Spinal cord (tissue), 10 donors: ENCODE data around the gene NOTCH3. TPM values are rescaled to one million over a fixed set of nuclear protein-coding genes. Genes with fewer than 3 reads are reported as not detected.
A peak's percentile ranks its signal among the peaks of the same experiment; 100 is the strongest.

Source experiments
- DNase-seq, 6 donors: peaks; one replicate each; pipeline versions ENCODE4 v3.0.0 to v3.0.0-alpha.2; 2013 to 2015; ENCODE audit warnings: low spot score in 6 of 6, low read depth in 4 of 6
- H3K27ac ChIP-seq: one replicate; pipeline ENCODE4 v1.5.1; 2013; ENCODE audit warnings: low read depth, low read length, control low read depth
- H3K27me3 ChIP-seq: one replicate; pipeline ENCODE4 v1.6.1; 2013; ENCODE audit warnings: low read length; ENCODE audit not compliant: control insufficient read depth, insufficient read depth
- H3K36me3 ChIP-seq: one replicate; pipeline ENCODE4 v1.6.1; 2013; ENCODE audit warnings: low read length; ENCODE audit not compliant: control insufficient read depth, insufficient read depth
- H3K4me1 ChIP-seq: one replicate; pipeline ENCODE4 v1.6.1; 2013; ENCODE audit warnings: low read length; ENCODE audit not compliant: control insufficient read depth, insufficient read depth
- H3K4me3 ChIP-seq: one replicate; pipeline ENCODE4 v1.5.1; 2013; ENCODE audit warnings: low read depth, low read length, control low read depth
- H3K9me3 ChIP-seq: one replicate; pipeline ENCODE4 v1.6.1; 2013; ENCODE audit warnings: low read length; ENCODE audit not compliant: control insufficient read depth, insufficient read depth
- WGBS: methylation state at CpG from one replicate; pipeline ENCODE4 v1.1.5; 2013; ENCODE audit warnings: missing lambda C conversion rate; ENCODE audit not compliant: insufficient coverage; 5-methylcytosine and 5-hydroxymethylcytosine counted together
- polyA plus RNA-seq, 2 donors: library from polyadenylated mRNA; unstranded; fragments of 120-200 nt; gene quantifications; one replicate each; pipeline ENCODE4 v1.2.1, GENCODE V29; 2013; ENCODE audit not compliant: insufficient read length in 2 of 2
- total RNA-seq, 2 donors: library from RNA; depleted of rRNA in 1 of 2; stranded (reverse); fragments of 120-200 nt in 1 of 2; fragments of >200 nt in 1 of 2; gene quantifications; one replicate each; pipeline versions ENCODE4 v1.2.3 to v1.2.4, GENCODE V29; 2013 to 2014
- donor health status: healthy.

Gene NOTCH3
- total and polyA plus RNA-seq, 4 donors = 34.9 to 76.3 (median 56.4) TPM

DNA sequence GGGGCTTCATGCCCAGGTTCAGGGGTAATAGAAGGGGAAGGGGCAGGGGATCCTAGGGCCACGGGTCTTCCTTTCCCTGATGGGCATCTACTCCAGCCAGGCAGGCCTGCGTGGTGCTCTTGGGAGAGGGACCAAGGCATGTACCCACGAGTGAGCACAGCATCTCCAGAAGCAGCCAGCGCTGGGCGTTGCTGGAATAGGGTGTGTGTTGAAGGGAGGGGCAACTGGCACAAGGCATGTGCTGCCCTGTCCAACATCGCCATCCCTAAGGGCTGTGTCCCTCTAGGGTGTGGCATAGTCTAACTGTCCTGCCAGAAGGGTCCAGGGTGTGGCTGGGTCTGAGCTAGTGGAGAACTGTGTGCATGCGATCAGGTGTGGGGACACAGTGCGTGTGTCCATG lies 2.9 kb downstream of the NOTCH3 start:
- Histone ChIP-seq H3K27me3 (peaks cover 4% of the 10 kb centered on the region), H3K27ac (peak overlapping the region; percentile 11), H3K36me3 (peaks cover 16% of the 10 kb centered on the region), H3K9me3 (no peaks in the 10 kb centered on the region), H3K4me1 (peaks cover 47% of the 10 kb centered on the region), H3K4me3 (no peak overlapping the region)
- DNase-seq = no peak
- WGBS = 53% methylated on average over 7 of the region's 8 CpGs

DNA sequence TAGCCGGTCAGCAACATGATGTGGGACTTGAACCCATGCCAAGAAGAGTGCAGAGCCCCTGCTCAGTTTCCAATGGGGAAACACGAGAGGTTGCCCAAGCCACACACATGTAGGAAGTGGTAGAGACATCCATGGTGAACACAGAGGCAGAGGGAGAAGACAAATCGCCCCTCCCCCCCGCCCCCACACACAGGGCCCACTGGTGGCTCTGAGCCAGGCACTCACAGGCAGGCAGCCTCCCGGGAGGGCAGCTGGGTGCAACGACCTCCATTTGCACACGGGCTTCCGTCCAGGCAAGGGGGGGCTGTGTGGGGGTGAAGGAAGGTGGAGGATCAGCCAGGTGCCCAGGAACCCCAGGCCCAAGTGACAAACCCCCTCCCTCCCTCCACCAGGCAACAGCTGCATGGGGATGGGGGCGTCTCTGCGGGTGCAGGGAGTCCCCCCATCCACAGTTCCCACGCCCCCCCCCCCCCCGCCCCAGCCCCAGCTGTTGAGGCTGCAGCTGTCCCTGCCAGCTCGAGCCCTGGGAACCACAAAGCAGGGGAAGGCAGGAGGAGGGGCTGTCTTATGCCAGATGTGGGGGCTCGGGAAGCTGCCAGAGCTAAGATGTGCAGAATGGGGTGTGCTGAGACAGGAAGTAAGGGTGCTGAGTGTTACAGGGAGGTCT lies 3.4 kb downstream of the NOTCH3 start:
- WGBS = 31% methylated on average over 3 of the region's 14 CpGs
- H3K4me3 ChIP-seq = no peak overlapping the region
- peaks cover 4% of the 10 kb centered on the region for H3K27me3 ChIP-seq
- peaks cover 20% of the 10 kb centered on the region for H3K36me3 ChIP-seq
- no peaks in the 10 kb centered on the region for H3K9me3 ChIP-seq
- H3K27ac ChIP-seq = peak overlapping the region; percentile 25
- peak in 2 of 6 donors; percentile 57 to 70 for DNase-seq
- H3K4me1 ChIP-seq = peaks cover 47% of the 10 kb centered on the region

DNA sequence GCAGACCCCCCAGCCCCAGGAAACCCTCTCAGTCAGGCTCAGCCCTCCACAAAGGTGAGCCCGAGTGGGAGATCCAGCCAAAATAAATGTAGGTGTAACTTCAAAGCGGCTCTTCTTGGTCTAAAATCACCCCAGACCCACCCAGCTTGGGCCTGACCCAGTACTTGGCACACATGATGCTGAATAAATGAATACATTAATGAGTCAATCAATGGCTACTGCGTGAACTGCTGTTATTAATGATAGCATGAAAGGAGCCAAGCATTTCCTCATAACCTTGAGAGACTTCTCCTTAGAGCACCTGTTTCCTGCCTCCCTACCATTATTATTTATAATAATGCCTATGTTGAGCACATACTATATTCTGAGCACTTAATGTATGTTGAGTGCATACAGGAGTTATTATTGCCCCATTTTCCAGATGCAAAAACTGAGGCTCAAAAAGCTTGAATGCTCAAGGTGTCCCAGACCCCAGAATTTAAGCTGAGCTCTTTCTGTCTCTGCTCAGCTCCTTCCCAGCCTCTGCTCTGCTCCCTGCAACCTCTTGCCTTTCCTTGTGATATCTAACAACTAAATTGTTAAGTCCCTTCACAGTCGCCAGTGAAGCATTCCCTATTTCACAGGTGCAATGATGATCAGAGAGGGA lies 4.3 kb downstream of the NOTCH3 start:
- Histone ChIP-seq H3K36me3 (peaks cover 29% of the 10 kb centered on the region), H3K4me3 (no peak overlapping the region), H3K4me1 (peaks cover 47% of the 10 kb centered on the region), H3K9me3 (no peaks in the 10 kb centered on the region), H3K27me3 (peaks cover 4% of the 10 kb centered on the region), H3K27ac (no peak overlapping the region)
- no peak for DNase-seq
- WGBS = 50% methylated on average over 1 of the region's 4 CpGs

DNA sequence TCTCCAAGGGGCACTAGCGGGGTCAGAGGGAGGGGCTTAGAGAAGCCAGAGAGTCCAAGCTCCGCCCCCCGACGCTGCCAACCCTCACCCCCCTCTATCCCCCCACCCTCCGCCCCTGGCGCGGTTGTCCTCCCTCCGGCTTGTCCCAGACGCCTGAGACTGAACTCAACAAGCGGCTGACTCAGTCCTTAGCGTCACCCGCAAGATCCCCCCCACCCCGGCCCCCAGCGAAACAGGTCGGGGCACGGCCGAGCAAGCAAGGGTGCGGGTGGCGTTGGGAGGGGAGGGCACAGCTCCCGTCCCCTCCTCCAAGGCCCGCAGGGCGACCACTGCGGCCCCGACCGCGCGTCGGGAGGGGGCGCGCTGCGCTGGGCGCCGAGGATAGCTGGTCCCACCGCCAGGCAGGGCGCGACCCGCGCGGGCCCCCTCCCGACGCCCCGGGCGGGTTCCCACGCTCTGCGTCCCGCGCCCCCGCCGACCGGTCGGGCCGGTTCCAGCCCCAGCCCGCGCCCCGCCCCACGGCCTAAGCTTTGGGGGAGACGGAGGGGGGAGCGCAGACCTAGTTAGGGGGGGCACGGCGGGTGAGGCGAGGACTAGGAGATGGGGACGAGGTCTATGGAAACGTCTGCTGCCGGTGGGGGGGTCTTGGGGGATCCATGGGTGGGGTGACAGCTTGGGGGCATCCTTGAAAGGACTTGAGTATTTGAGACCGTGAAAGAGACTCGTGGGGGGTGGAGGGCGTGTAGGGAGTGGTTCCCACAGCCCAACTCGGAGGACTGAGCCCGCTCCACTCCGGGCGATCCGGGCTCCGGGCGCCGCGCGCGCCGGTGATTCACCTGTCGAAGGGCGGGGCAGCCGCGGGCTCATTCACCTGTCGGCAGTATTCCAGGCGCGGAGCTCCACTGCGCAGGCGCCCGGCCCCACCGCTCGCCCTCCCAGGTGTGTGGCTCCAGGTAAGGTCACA lies 5.1 kb downstream of the NOTCH3 start:
- Histone ChIP-seq H3K27ac (peak overlapping the region; percentile 57), H3K4me1 (peaks cover 42% of the 10 kb centered on the region), H3K9me3 (no peaks in the 10 kb centered on the region), H3K36me3 (peaks cover 38% of the 10 kb centered on the region), H3K27me3 (no peaks in the 10 kb centered on the region), H3K4me3 (no peak overlapping the region)
- peak in 2 of 6 donors; percentile 76 to 84 for DNase-seq
- WGBS = 3% methylated on average over 80 of the region's 91 CpGs

GRCh38 chr19:15194938-15195337 lies 5.9 kb downstream of the NOTCH3 start:
- Histone ChIP-seq H3K27me3 (no peaks in the 10 kb centered on the region), H3K36me3 (peaks cover 39% of the 10 kb centered on the region)
- WGBS = no CpG with 5 or more reads among the region's 6 CpGs

GRCh38 chr19:15191982-15192381 lies 8.8 kb downstream of the NOTCH3 start:
- 98% methylated on average over 18 of the region's 18 CpGs for WGBS
- Histone ChIP-seq H3K4me1 (peaks cover 19% of the 10 kb centered on the region), H3K36me3 (peaks cover 60% of the 10 kb centered on the region), H3K4me3 (no peak overlapping the region), H3K9me3 (no peaks in the 10 kb centered on the region), H3K27me3 (no peaks in the 10 kb centered on the region), H3K27ac (no peak overlapping the region)
- DNase-seq = no peak

More at GRCh38 chr19:15194938-15195337, 5.9 kb downstream of the NOTCH3 start:
- Histone ChIP-seq H3K9me3 (no peaks in the 10 kb centered on the region), H3K27ac (peak overlapping the region; percentile 57), H3K4me1 (peaks cover 36% of the 10 kb centered on the region), H3K4me3 (no peak overlapping the region)
- no peak for DNase-seq

- H3K4me1 ChIP-seq = peaks cover 16% of the 10 kb centered on the region
- DNase-seq = no peak
- 89% methylated on average over 18 of the region's 18 CpGs for WGBS
- no peak overlapping the region for H3K27ac ChIP-seq
- no peaks in the 10 kb centered on the region for H3K9me3 ChIP-seq
- H3K4me3 ChIP-seq = no peak overlapping the region
- no peaks in the 10 kb centered on the region for H3K27me3 ChIP-seq
- H3K36me3 ChIP-seq = peaks cover 63% of the 10 kb centered on the region
Measured at GRCh38 chr19:15191514-15191913, 9.3 kb downstream of the NOTCH3 start.

DNA sequence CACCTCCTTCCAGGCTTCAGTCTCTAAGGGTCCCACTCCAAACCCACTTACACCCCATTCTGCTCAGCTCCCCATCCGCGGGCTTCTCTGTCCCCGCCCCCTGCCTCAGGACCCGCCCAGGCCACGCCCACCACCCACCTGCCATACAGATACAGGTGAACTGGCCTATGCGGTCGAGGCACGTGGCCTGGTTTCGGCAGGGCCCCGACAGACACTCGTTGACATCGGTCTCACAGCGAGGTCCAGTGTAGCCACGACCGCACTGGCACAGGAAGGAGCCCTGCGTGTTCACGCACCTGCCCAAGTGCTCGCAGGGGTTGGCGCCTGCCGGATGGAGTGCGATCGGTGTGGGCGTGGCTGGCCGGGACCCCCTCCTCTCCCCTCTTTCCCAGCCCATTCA lies 11.9 kb downstream of the NOTCH3 start:
- Histone ChIP-seq H3K9me3 (no peaks in the 10 kb centered on the region), H3K27me3 (no peaks in the 10 kb centered on the region), H3K36me3 (peaks cover 76% of the 10 kb centered on the region), H3K4me1 (no peaks in the 10 kb centered on the region), H3K27ac (no peak overlapping the region), H3K4me3 (no peak overlapping the region)
- DNase-seq = no peak
- WGBS = 92% methylated on average over 24 of the region's 24 CpGs
